Liver (tissue), 9 donors: ENCODE measurements around the gene ADK. TPM values are rescaled to one million over a fixed set of nuclear protein-coding genes. Genes with fewer than 3 reads are reported as not detected.
A peak's percentile ranks its signal among the peaks of the same experiment; 100 is the strongest.

Source experiments
- DNase-seq: peaks from one replicate; pipeline ENCODE4 v3.0.0-alpha.2; 2017; ENCODE audit warnings: low spot score
- H3K27ac ChIP-seq, 2 donors: one replicate each; pipeline ENCODE4 v1.7.0; 2013; ENCODE audit warnings: inconsistent platforms in 2 of 2, low read length in 2 of 2, control low read depth in 1 of 2, low read depth in 1 of 2, mild to moderate bottlenecking in 1 of 2
- H3K27me3 ChIP-seq, 4 donors: one replicate each; pipeline versions ENCODE4 v1.6.1 to v1.7.0; 2013; ENCODE audit warnings: low read length in 3 of 4, inconsistent platforms in 1 of 4, mild to moderate bottlenecking in 1 of 4, moderate library complexity in 1 of 4; ENCODE audit not compliant: control insufficient read depth in 4 of 4, insufficient read depth in 4 of 4
- H3K36me3 ChIP-seq, 4 donors: one replicate each; pipeline versions ENCODE4 v1.6.1 to v1.7.0; 2013; ENCODE audit warnings: low read length in 3 of 4, mild to moderate bottlenecking in 3 of 4, low read depth in 1 of 4, moderate library complexity in 1 of 4; ENCODE audit not compliant: control insufficient read depth in 4 of 4, insufficient read depth in 3 of 4
- H3K4me1 ChIP-seq, 4 donors: one replicate each; pipeline versions ENCODE4 v1.6.1 to v1.7.0; 2013; ENCODE audit warnings: low read length in 3 of 4, mild to moderate bottlenecking in 3 of 4, moderate library complexity in 1 of 4; ENCODE audit not compliant: control insufficient read depth in 4 of 4, insufficient read depth in 4 of 4
- H3K4me3 ChIP-seq, 3 donors: one replicate each; pipeline versions ENCODE4 v1.6.1 to v1.7.0; 2013; ENCODE audit warnings: low read length in 3 of 3, control low read depth in 1 of 3, low read depth in 1 of 3, mild to moderate bottlenecking in 1 of 3
- H3K9ac ChIP-seq, 2 donors: one replicate each; pipeline ENCODE4 v1.7.0; 2013; ENCODE audit warnings: low read length in 2 of 2, mild to moderate bottlenecking in 2 of 2, moderate library complexity in 2 of 2, control low read depth in 1 of 2, low read depth in 1 of 2
- H3K9me3 ChIP-seq, 4 donors: one replicate each; pipeline versions ENCODE4 v1.6.1 to v1.7.0; 2013; ENCODE audit warnings: low read length in 3 of 4; ENCODE audit not compliant: control insufficient read depth in 4 of 4
- ATF3 ChIP-seq: IDR thresholded peaks from 2 replicates; pipeline ENCODE4 v1.6.1; 2016; ENCODE audit warnings: antibody characterized with exemption
- CTCF ChIP-seq: fragments of 150-350 bp; IDR thresholded peaks from 2 replicates; pipeline ENCODE4 v1.5.1; 2017; ENCODE audit warnings: improper control_type of control experiment, low read depth, low read length; ENCODE audit not compliant: missing input control
- EGR1 ChIP-seq, 2 donors: IDR thresholded peaks; 2 replicates each; pipeline ENCODE4 v1.6.1; 2016 to 2018; ENCODE audit warnings: antibody characterized with exemption in 2 of 2, low read depth in 2 of 2
- FOXA1 ChIP-seq: IDR thresholded peaks from 2 replicates; pipeline ENCODE4 v1.6.1; 2016; ENCODE audit warnings: antibody characterized with exemption
- FOXA2 ChIP-seq: IDR thresholded peaks from 2 replicates; pipeline ENCODE4 v1.6.1; 2016; ENCODE audit warnings: antibody characterized with exemption
- GABPA ChIP-seq, 2 donors: IDR thresholded peaks in 1 of 2; conservative IDR thresholded peaks in 1 of 2; 2 replicates each; pipeline ENCODE4 v1.6.1; 2016; ENCODE audit warnings: antibody characterized with exemption in 2 of 2, mild to moderate bottlenecking in 1 of 2, moderate library complexity in 1 of 2
- HNF4A ChIP-seq, 2 donors: conservative IDR thresholded peaks; 2 replicates each; pipeline ENCODE4 v1.6.1; 2016; ENCODE audit warnings: antibody characterized with exemption in 2 of 2, mild to moderate bottlenecking in 2 of 2
- JUND ChIP-seq, 2 donors: IDR thresholded peaks; 2 replicates each; pipeline ENCODE4 v1.6.1; 2016; ENCODE audit warnings: antibody characterized with exemption in 2 of 2
- MAX ChIP-seq: IDR thresholded peaks from 2 replicates; pipeline ENCODE4 v1.6.1; 2016; ENCODE audit warnings: antibody characterized with exemption
- NR2F2 ChIP-seq: IDR thresholded peaks from 2 replicates; pipeline ENCODE4 v1.6.1; 2016; ENCODE audit warnings: antibody characterized with exemption
- RAD21 ChIP-seq, 2 donors: IDR thresholded peaks; 2 replicates each; pipeline ENCODE4 v1.6.1; 2016; ENCODE audit warnings: antibody characterized with exemption in 2 of 2, mild to moderate bottlenecking in 2 of 2
- REST ChIP-seq: IDR thresholded peaks from 2 replicates; pipeline ENCODE4 v1.6.1; 2016; ENCODE audit warnings: antibody characterized with exemption, mild to moderate bottlenecking
- RXRA ChIP-seq, 2 donors: IDR thresholded peaks; 2 replicates each; pipeline ENCODE4 v1.6.1; 2017 to 2018; ENCODE audit warnings: antibody characterized with exemption in 2 of 2, mild to moderate bottlenecking in 1 of 2
- SP1 ChIP-seq: IDR thresholded peaks from 2 replicates; pipeline ENCODE4 v1.6.1; 2018; ENCODE audit warnings: antibody characterized with exemption, mild to moderate bottlenecking
- TAF1 ChIP-seq: conservative IDR thresholded peaks from 2 replicates; pipeline ENCODE4 v1.6.1; 2016; ENCODE audit warnings: antibody characterized with exemption, mild to moderate bottlenecking
- YY1 ChIP-seq: IDR thresholded peaks from 2 replicates; pipeline ENCODE4 v1.6.1; 2016; ENCODE audit warnings: antibody characterized with exemption, mild to moderate bottlenecking
- ZBTB33 ChIP-seq: IDR thresholded peaks from 2 replicates; pipeline ENCODE4 v1.6.1; 2016; ENCODE audit warnings: antibody characterized with exemption
- WGBS: extraction: QIAGEN DNeasy Blood & Tissue Kit; methylation state at CpG from one replicate; pipeline ENCODE4 v1.1.7; 2013; 5-methylcytosine and 5-hydroxymethylcytosine counted together
- polyA plus RNA-seq, 2 donors: library from polyadenylated mRNA; stranded (reverse) in 1 of 2; unstranded in 1 of 2; fragments of 200-250 nt in 1 of 2; fragments of >200 nt in 1 of 2; fragmentation: Nextera tagmentation in 1 of 2; extraction: Ambion mirVana in 1 of 2; gene quantifications; one replicate each; pipeline versions ENCODE4 v1.2.1 to v1.2.3, GENCODE V29; 2013 to 2015
- total RNA-seq, 2 donors: library from RNA; depleted of rRNA; stranded (reverse); fragments of >200 nt; gene quantifications; one replicate each; pipeline ENCODE4 v1.2.3, GENCODE V29; 2014
- donor health status: healthy.
- donor health status: healthy.
- donor health status: healthy.
- donor health status: healthy.
- donor health status: healthy.

The ADK gene
- total and polyA plus RNA-seq, 4 donors: 18.0 to 110 (median 65.5) TPM

GRCh38 chr10:74244097-74244685 lies 93.2 kb downstream of the ADK start:
- Histone ChIP-seq H3K36me3 (peaks cover 5 to 9% (median 8%) of the 10 kb centered on the region in 4 donors), H3K4me1 (peaks cover 0 to 3% (median 0%) of the 10 kb centered on the region in 4 donors), H3K9ac (no peak overlapping the region), H3K4me3 (no peak overlapping the region), H3K27ac (no peak overlapping the region), H3K27me3 (no peaks in the 10 kb centered on the region), H3K9me3 (no peaks in the 10 kb centered on the region)
- peak; percentile 70 to 75 for TF ChIP-seq RAD21 (IDR thresholded peaks at IDR 0.05)
- peak; percentile 30 for TF ChIP-seq CTCF
- no peak for TF ChIP-seq TAF1
- DNase-seq: no peak
- 20% methylated on average over 3 of the region's 3 CpGs for WGBS

GRCh38 chr10:74244807-74245206 lies 93.8 kb downstream of the ADK start:
- TF ChIP-seq GABPA (IDR thresholded peaks at IDR 0.05 in 1 of 2, conservative IDR thresholded peaks at IDR 0.05 in 1 of 2) (no peak), RAD21 (IDR thresholded peaks at IDR 0.05) (no peak), TAF1 (no peak), EGR1 (IDR thresholded peaks at IDR 0.05; ENCODE audit: low read depth in 2 of 2) (no peak), NR2F2 (no peak)
- Histone ChIP-seq H3K9me3 (no peaks in the 10 kb centered on the region), H3K4me1 (peaks cover 0 to 3% (median 0%) of the 10 kb centered on the region in 4 donors), H3K36me3 (peaks cover 5 to 9% (median 8%) of the 10 kb centered on the region in 4 donors), H3K4me3 (no peak overlapping the region), H3K27ac (no peak overlapping the region), H3K9ac (no peak overlapping the region), H3K27me3 (no peaks in the 10 kb centered on the region)
- WGBS: 94% methylated on average over 2 of the region's 2 CpGs
- DNase-seq: no peak

- Histone ChIP-seq H3K4me3 (no peak overlapping the region), H3K4me1 (peaks cover 0 to 3% (median under 1%) of the 10 kb centered on the region in 4 donors), H3K27me3 (no peaks in the 10 kb centered on the region), H3K9ac (no peak overlapping the region), H3K36me3 (peaks cover 5 to 9% (median 8%) of the 10 kb centered on the region in 4 donors), H3K9me3 (no peaks in the 10 kb centered on the region), H3K27ac (no peak overlapping the region)
- no peak for DNase-seq
- no peak for TF ChIP-seq REST
- no peak for TF ChIP-seq RXRA (IDR thresholded peaks at IDR 0.05)
- no peak for TF ChIP-seq EGR1 (IDR thresholded peaks at IDR 0.05; ENCODE audit: low read depth in 2 of 2)
- TF ChIP-seq ZBTB33: no peak
- no peak for TF ChIP-seq FOXA2
- no peak for TF ChIP-seq MAX
- no peak for TF ChIP-seq RAD21 (IDR thresholded peaks at IDR 0.05)
- TF ChIP-seq YY1: no peak
- TF ChIP-seq JUND (IDR thresholded peaks at IDR 0.05): no peak
- TF ChIP-seq GABPA (IDR thresholded peaks at IDR 0.05 in 1 of 2, conservative IDR thresholded peaks at IDR 0.05 in 1 of 2): no peak
- TF ChIP-seq TAF1: no peak
- TF ChIP-seq FOXA1: no peak
- TF ChIP-seq HNF4A (conservative IDR thresholded peaks at IDR 0.05): no peak
- TF ChIP-seq NR2F2: no peak
- no peak for TF ChIP-seq CTCF
- no peak for TF ChIP-seq ATF3
- TF ChIP-seq SP1: no peak
Observed at GRCh38 chr10:74246495-74246894, 95.5 kb downstream of the ADK start.
